WERI-Rb-1 (cell line): ENCODE results near the gene RAP2B.
A peak's percentile ranks its signal among the peaks of the same experiment; 100 is the strongest.
"Not testable (repeated sequence)": the region's sequence is repeated elsewhere in the genome, so short reads cannot be mapped to it uniquely, and the experiment has no call there.

Experiments used
- DNase-seq: peaks from one replicate; pipeline ENCODE4 v3.0.0-alpha.2; 2020
- H3K27ac ChIP-seq: fragments of 250-450 bp; sonication (Bioruptor Pico); 2 replicates; pipeline ENCODE4 v1.5.1; 2020; ENCODE audit warnings: mild to moderate bottlenecking, moderate library complexity
- H3K27me3 ChIP-seq: fragments of 250-450 bp; sonication (Bioruptor Pico); 2 replicates; pipeline ENCODE4 v1.5.1; 2021; ENCODE audit warnings: mild to moderate bottlenecking, low read depth, moderate library complexity; ENCODE audit not compliant: insufficient read depth, severe bottlenecking
- H3K36me3 ChIP-seq: fragments of 250-450 bp; sonication (Bioruptor Pico); 2 replicates; pipeline ENCODE4 v1.5.1; 2020; ENCODE audit warnings: mild to moderate bottlenecking, moderate library complexity
- H3K4me3 ChIP-seq: 2 replicates; pipeline ENCODE4 v1.5.1; 2011; ENCODE audit warnings: low read depth, mild to moderate bottlenecking, control low read depth, low read length
- H3K9me3 ChIP-seq: fragments of 250-450 bp; sonication (Bioruptor Pico); 2 replicates; pipeline ENCODE4 v1.5.1; 2021; ENCODE audit warnings: mild to moderate bottlenecking, moderate library complexity; ENCODE audit not compliant: severe bottlenecking
- TF ChIP-seq, protein P1 (sequence below): IDR thresholded peaks from 2 replicates; pipeline ENCODE4 v1.5.1; 2011; ENCODE audit warnings: low read depth, mild to moderate bottlenecking, control low read depth, inconsistent platforms, low read length

The RAP2B gene

DNA sequence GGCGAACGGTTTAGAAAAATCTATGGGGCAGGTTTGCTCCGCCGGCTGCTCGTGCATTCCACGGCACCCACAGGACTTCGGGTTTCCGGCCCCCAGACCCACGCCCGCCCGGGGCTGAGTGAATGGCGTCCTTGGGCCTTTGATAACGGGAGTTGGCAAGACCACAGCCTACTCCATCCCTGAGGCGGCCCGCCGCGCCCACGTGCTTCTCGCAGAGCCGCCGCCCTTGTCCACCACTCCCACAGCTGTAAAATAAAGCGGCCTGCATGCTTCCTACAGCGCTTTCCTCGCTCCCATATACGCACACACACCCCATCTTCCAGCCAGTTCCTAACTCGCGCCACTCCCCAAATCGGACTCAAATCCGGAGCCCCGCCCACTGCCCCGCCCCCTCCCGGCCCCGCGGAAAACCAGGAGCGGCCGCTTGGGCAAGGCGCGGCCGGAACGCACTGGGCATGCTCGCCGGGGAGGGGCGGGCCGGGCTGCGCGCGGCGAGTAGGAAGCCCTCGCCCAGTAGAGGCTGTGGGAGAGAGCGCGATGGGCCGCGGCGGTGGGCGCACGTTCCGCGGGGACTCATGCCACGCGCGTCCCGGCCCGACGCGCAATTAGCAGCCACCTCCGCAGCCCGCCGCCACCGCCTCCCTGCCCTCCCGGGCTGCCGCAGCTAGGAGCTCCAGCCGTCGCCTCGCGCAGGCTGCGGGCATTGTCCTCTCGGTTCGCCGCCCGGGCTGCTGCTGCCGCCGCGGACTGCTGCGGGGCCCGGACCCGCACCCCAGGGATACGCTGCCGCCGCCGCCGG, at the start of gene RAP2B:
TSS of gene RAP2B (plus strand) at position 513 of the 799 bp plus-strand sequence. CDS start 468 bp downstream, outside the sequence.
- TF ChIP-seq, protein P1, sequence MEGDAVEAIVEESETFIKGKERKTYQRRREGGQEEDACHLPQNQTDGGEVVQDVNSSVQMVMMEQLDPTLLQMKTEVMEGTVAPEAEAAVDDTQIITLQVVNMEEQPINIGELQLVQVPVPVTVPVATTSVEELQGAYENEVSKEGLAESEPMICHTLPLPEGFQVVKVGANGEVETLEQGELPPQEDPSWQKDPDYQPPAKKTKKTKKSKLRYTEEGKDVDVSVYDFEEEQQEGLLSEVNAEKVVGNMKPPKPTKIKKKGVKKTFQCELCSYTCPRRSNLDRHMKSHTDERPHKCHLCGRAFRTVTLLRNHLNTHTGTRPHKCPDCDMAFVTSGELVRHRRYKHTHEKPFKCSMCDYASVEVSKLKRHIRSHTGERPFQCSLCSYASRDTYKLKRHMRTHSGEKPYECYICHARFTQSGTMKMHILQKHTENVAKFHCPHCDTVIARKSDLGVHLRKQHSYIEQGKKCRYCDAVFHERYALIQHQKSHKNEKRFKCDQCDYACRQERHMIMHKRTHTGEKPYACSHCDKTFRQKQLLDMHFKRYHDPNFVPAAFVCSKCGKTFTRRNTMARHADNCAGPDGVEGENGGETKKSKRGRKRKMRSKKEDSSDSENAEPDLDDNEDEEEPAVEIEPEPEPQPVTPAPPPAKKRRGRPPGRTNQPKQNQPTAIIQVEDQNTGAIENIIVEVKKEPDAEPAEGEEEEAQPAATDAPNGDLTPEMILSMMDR: no peak
- Histone ChIP-seq H3K9me3 (no peaks in the 10 kb centered on the region), H3K36me3 (peaks cover 5% of the 10 kb centered on the region; the same call in 1 of the 2 replicates), H3K27me3 (no peaks in the 10 kb centered on the region), H3K4me3 (peak within 1 kb of the TSS; percentile 91), H3K27ac (peak within 1 kb of the TSS; percentile 86)
- peak; percentile 95 for DNase-seq

- Histone ChIP-seq H3K27me3 (no peaks in the 10 kb centered on the region), H3K9me3 (no peaks in the 10 kb centered on the region), H3K36me3 (no peaks in the 10 kb centered on the region), H3K4me3 (no peak overlapping the region), H3K27ac (no peak overlapping the region)
- TF ChIP-seq, protein P1: no peak
- DNase-seq: no peak
Observed at GRCh38 chr3:153113541-153113940, 48.5 kb upstream of the RAP2B start.

DNA sequence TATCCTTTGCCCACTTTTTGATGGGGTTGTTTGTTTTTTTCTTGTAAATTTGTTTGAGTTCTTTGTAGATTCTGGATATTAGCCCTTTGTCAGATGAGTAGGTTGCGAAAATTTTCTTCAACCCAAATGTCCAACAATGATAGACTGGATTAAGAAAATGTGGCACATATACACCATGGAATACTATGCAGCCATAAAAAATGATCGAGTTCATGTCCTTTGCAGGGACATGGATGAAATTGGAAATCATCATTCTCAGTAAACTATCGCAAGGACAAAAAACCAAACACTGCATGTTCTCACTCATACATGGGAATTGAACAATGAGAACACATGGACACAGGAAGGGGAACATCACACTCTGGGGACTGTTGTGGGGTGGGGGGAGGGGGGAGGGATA, 47.8 kb upstream of the RAP2B start:
- not testable (repeated sequence) for H3K27me3 ChIP-seq, DNase-seq, H3K9me3 ChIP-seq, H3K4me3 ChIP-seq, H3K27ac ChIP-seq, H3K36me3 ChIP-seq

DNA sequence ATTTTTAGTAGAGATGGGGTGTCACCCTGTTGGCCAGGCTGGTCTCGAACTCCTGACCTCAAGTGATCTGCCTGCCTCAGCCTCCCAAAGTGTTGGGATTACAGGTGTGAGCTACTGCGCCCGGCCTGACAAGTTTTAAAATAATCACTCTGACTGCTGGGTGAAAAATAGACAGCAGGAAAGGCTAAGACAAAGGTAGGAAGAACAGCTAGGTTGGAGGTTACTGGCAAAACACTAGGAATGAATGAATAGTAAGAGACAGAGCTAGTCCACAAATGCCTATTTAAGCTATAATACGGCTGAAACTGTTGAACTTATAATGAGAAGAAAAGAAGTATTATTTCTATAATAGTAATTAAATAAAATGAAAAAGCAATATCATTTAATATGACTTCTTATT, 46.7 kb upstream of the RAP2B start:
- no peak for DNase-seq
- TF ChIP-seq, protein P1: no peak
- H3K27ac ChIP-seq: no peak overlapping the region
- no peaks in the 10 kb centered on the region for H3K36me3 ChIP-seq
- H3K4me3 ChIP-seq: no peak overlapping the region
- H3K27me3 ChIP-seq: no peaks in the 10 kb centered on the region
- no peaks in the 10 kb centered on the region for H3K9me3 ChIP-seq

GRCh38 chr3:153127788-153128187, 34.2 kb upstream of the RAP2B start:
- Histone ChIP-seq H3K27ac (no peak overlapping the region), H3K9me3 (no peaks in the 10 kb centered on the region), H3K4me3 (no peak overlapping the region), H3K27me3 (no peaks in the 10 kb centered on the region), H3K36me3 (no peaks in the 10 kb centered on the region)
- no peak for DNase-seq
- TF ChIP-seq, protein P1: no peak

- Histone ChIP-seq H3K36me3 (no peaks in the 10 kb centered on the region), H3K4me3 (no peak overlapping the region), H3K27me3 (no peaks in the 10 kb centered on the region), H3K27ac (no peak overlapping the region), H3K9me3 (no peaks in the 10 kb centered on the region)
- no peak for DNase-seq
- TF ChIP-seq, protein P1: no peak
Observed at GRCh38 chr3:153129426-153129825, 32.6 kb upstream of the RAP2B start.
